SKM-1 treated with dmso at 0.1 percent for 144 hours (cell line): ENCODE results near the gene APOB.

Source experiments
- DNase-seq: peaks from one replicate; lab custom pipeline; 2025; ENCODE audit not compliant: unreplicated experiment; lab: John Stamatoyannopoulos, UW

The APOB gene

DNA sequence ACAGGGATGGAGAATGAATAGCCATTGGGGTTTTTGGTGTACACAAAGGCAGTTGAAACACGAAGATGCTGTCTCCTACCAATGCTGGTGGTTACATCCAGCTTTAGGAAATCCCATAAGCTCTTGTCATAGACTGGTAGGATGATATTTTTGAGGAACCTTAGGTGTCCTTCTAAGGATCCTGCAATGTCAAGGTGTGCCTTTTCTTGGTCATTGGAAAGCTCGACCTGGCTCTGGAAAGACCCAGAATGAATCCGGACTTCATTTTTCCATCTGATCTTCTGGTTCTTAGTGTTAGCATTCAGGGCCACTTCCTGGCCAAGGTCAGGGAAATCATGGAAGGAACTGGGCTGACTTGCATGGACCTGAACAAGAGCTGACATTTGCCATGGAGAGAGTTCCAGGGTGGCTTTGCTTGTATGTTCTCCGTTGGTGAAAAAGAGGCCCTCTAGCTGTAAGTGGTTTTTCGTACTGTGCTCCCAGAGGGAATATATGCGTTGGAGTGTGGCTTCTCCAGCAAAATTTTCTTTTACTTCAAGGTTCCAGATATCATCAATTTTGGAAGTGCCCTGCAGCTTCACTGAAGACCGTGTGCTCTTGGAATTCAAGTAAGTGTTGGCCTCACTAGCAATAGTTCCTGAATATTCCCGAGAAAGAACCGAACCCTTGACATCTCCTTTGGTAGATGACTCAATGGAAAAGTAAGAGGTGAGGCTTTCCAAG lies 38.0 kb downstream of the APOB start:
- DNase-seq: no peak

- DNase-seq: no peak
Observed at GRCh38 chr2:21005111-21005699, 38.7 kb downstream of the APOB start.

DNA sequence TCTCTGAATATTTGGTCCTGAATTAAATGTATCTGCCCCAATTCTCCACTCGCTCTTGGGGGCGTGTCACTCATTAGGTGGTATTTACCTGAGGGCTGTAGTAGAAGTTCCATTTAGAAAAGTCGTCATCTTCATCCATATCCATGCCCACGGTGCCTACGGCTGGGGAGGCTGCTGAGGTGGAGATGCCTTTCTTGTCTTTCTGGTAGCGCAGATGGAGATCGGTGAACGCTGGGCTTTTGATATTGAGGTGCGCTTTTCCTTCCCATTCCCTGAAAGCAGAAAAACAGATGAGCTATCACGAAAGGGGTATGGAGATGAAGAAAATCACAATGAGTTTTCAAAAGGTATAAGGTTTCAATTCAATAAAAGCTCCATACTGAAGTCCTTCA lies 39.7 kb downstream of the APOB start:
- DNase-seq: no peak

GRCh38 chr2:21003572-21004180 lies 40.2 kb downstream of the APOB start:
- no peak for DNase-seq

DNA sequence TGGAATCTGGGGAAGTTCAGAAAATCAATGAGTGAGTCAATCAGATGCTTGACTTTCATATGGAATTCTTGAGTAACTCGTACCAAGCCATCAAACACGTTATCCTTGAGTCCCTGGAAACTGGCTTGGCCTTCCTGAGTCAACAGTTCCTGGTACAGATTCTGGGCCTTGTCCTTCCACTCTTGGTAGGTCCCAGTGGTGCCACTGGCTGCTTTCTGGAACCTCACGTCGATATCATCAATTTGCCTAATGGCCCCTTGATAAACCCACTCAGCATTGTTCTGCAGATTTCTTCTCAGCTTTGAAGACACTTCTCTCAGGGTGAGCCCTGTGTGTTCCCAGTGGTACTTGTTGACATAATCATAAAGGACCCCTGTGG lies 41.1 kb downstream of the APOB start:
- no peak for DNase-seq

DNA sequence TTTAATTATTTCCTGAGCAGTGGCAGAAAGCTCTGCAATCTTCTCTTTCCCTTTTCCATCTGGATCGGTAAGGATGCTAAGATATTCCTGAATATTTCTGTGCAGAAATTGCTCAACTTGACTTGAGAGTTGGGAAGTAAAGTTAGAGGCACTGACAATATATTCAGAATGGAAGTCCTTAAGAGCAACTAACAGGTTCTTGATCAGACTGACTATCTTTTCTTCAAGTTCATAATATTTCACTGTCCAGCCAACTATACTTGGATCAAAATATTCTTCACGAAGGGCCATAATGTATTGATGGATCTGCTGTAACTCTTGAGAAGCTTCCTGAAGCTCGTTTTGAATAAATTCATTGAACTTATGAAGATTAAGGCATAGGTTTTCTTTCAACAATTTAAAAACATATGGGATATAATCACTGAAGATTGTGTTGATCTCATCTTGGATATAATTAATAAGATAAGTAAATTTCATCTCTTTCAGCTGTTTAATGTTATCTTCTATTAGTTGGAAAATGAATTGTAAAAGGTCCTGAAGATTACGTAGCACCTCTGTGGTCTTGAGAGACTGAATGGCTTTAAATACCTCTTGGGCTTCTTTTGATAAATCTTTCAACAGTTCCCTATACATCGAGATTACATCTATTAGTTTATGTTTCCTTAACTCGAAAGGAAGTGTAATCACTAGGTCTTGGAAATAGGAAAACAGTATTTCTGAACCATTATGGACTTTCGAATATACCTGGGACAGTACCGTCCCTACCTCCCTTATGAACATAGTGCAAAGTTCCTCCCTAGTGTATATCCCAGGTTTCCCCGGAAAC lies 41.7 kb downstream of the APOB start:
- DNase-seq: no peak

DNA sequence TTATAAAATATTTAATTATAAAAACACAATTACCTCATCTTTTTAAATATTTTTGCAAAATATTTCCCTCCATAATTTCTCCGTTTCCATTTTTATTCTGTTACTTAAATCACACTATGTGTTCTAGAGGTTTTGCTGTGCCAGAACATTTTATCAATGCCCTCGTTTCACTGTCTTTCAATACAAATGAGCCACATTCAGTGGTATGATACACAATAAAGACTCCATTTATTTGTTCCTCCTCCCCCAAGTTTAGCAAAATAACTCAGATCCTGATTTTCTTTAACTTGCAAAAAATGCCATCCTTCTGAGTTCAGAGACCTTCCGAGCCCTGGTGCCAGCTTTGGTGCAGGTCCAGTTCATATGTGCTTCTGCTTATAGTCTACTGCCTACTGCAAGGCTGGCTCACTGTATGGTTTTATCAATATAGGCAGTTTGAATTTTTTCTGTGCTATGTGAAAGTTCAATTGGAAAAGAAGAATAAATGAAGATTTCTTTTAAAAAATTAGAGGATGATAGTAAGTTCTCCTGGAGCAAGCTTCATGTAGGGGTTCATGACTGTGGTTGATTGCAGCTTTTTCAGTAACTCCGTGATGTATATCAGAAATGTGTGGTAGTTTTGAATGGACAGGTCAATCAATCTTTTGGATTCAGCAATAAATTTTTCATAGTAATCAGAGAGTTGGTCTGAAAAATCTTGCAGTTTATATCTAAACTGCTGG lies 42.5 kb downstream of the APOB start:
- no peak for DNase-seq

GRCh38 chr2:20999906-21000645 lies 43.8 kb downstream of the APOB start:
- DNase-seq: peak; percentile 7

DNA sequence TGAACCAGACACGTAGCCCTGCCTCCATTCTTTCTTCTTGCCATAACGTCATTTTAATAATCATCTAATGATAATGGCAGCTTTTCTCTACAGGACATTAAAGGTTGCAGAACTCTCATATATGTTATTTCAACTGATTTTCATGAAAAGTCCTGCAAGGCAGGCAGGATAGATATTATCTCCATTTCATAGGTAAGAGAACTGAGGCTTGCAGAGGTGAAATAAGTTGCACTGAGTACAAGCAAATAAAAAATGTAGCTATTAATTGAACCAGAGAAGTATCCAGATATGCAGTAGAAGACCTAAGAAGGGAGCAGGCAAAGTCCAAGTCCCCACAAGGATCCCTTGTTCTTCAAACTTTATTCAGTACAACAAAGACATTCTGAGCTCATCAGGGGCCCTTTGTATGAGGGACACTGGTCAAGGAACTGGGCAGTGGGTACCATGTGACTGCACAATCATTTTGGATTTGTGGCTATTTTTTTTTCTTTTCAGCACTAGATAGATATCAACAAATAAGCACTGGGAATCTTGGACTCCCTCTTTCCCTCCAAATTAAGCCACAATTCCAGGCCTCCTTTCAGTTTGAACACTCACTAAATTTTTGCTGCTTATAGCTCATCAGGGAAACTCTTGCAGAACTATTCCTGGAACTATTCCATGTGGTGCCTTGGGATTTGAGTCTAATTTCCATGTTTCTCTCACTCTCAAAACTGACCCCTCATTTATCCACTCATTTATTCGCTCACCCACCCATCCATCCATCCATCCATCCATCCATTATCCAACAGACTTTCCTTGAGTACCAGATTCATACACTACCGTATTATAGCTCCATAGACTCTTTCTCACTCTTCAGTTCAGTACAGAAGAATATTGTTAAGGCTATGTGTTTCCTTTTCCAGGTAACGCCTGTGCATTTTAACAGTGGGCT lies 44.6 kb downstream of the APOB start:
- DNase-seq: no peak

DNA sequence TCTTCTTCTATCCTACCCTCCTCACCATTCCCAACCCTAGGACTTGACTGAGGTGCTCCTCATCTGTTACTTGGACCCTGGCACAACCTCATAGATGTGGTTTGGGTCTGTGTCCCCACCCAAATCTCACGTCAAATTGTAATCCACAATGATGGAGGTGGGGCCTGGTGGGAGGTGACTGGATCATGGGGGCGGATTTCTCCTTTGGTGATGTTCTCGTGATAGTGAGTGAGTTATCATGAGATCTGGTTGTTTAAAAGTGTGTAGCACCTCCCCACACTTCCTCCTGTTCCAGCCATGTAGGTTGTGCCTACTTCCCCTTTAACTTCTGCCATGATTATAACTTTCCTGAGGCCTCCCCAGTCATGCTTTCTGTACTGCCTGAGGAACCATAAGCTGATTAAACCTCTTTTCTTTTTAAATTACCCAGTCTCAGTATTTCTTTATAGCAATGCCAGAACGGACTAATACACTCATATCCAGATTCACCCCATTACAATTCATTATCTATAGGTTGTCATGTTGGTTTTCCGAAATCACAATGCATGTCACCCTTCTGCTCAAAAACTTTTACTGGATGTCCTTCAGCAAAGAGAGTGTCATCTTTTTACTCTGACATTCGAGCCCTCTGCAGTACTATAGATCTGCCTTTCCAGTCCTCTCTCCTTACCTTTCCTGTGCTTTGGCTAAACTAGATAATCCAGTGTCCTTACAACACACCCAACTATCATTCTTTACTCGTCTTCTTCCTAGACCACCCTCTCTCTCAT lies 45.7 kb downstream of the APOB start:
- peak; percentile 15 for DNase-seq

- no peak for DNase-seq
Observed at GRCh38 chr2:20994130-20994529, 49.7 kb downstream of the APOB start.

- no peak for DNase-seq
Observed at GRCh38 chr2:20992201-20992711, 51.6 kb downstream of the APOB start.

- DNase-seq: no peak
Observed at GRCh38 chr2:20990442-20991430, 53.1 kb downstream of the APOB start.

DNA sequence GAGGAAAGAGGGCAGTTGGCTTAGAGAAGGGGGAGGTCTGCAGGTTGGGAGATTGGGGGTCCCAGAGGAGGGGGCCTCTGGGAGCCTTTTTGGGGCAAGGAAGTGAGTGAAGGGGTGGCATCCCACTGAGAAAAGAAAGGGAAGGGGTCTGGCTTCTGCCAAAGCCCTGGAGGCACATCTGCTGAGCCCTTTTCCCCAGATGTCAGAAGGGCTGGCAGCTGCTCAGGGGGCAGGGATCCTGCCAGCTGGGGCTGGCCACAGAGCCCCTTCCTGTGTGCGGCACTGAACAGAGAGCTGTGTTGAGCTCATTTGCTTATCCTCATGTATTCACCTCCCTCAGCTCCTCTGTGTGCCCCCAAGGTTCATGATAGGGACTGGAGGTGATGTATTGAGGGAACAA lies 54.5 kb downstream of the APOB start:
- no peak for DNase-seq

DNA sequence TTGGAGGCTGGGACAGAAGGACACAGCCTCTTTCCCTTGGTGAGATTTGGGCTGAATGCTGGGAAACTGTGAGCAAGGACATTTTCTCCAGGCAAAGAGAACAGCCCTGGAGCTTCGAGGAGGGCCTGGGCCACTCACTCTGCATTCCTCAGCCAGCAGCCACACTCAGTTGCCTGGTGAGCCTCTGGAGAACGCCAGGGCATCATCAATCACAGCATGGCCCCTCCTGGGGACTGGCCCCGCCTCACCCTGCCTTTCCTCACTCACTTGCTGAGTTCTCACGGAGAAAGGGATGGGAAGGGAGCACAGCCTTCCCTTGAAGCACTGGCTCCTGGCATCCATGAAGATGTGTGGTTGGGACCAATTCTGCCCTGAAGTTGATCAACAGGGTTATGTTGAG lies 55.0 kb downstream of the APOB start:
- DNase-seq: no peak

- DNase-seq: no peak
Observed at GRCh38 chr2:20986024-20986939, 57.6 kb downstream of the APOB start.
